A673 (cell line): Measurements from ENCODE around the gene OGFOD2.

ENCODE experiments used
- EZH2 ChIP-seq: fragments of 200-600 bp; sonication (generic); IDR thresholded peaks from 2 replicates; pipeline ENCODE4 v1.6.1; 2017; ENCODE audit warnings: borderline replicate concordance, low read depth, mild to moderate bottlenecking, mixed read lengths, antibody characterized with exemption, low read length; ENCODE audit not compliant: poor library complexity, severe bottlenecking
- TF ChIP-seq, protein P1 (sequence below): fragments of 300-800, 200-600 bp; sonication (generic); conservative IDR thresholded peaks from 2 replicates; pipeline ENCODE4 v1.5.1; 2017; ENCODE audit warnings: low read depth, mild to moderate bottlenecking, antibody characterized with exemption, low read length, moderate library complexity, mixed read lengths

- TF ChIP-seq, protein P1, sequence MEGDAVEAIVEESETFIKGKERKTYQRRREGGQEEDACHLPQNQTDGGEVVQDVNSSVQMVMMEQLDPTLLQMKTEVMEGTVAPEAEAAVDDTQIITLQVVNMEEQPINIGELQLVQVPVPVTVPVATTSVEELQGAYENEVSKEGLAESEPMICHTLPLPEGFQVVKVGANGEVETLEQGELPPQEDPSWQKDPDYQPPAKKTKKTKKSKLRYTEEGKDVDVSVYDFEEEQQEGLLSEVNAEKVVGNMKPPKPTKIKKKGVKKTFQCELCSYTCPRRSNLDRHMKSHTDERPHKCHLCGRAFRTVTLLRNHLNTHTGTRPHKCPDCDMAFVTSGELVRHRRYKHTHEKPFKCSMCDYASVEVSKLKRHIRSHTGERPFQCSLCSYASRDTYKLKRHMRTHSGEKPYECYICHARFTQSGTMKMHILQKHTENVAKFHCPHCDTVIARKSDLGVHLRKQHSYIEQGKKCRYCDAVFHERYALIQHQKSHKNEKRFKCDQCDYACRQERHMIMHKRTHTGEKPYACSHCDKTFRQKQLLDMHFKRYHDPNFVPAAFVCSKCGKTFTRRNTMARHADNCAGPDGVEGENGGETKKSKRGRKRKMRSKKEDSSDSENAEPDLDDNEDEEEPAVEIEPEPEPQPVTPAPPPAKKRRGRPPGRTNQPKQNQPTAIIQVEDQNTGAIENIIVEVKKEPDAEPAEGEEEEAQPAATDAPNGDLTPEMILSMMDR = no peak
- no peak for TF ChIP-seq EZH2
These were observed 19.9 kb upstream of the OGFOD2 start for GRCh38 chr12:122955156-122955555.
